HG02870 (cell line): ENCODE data around the gene TEX48.

Experiments used
- ATAC-seq: cut with Tn5 transposase; IDR thresholded peaks from one replicate; pipeline ENCODE4 v1.9.1; 2021; ENCODE audit warnings: mild to moderate bottlenecking, moderate library complexity; ENCODE audit not compliant: unreplicated experiment

TEX48 gene

DNA sequence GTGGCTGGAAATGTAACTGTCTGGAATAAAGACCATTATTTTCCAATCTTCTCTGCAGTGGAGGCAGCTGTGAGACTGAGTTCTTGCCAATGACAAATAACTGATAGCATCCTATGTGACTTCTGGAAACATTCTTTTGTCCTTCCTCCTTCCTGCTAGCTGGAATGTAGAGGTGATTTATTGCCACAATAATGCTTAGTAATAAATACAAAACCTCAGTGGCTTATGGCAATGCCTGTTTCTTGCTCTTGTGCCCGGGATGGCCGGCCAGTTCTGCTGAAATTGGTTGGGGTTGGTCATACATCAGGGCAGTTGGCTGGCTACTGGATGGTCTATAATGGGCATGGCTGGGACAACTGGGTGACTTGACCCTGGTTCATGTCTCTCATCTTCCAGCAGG lies 12.2 kb upstream of the TEX48 start:
- no peak for ATAC-seq

GRCh38 chr9:114693248-114693855 lies 11.4 kb upstream of the TEX48 start:
- ATAC-seq = no peak

- ATAC-seq = no peak
These were observed 9.9 kb upstream of the TEX48 start for GRCh38 chr9:114691956-114692295.

DNA sequence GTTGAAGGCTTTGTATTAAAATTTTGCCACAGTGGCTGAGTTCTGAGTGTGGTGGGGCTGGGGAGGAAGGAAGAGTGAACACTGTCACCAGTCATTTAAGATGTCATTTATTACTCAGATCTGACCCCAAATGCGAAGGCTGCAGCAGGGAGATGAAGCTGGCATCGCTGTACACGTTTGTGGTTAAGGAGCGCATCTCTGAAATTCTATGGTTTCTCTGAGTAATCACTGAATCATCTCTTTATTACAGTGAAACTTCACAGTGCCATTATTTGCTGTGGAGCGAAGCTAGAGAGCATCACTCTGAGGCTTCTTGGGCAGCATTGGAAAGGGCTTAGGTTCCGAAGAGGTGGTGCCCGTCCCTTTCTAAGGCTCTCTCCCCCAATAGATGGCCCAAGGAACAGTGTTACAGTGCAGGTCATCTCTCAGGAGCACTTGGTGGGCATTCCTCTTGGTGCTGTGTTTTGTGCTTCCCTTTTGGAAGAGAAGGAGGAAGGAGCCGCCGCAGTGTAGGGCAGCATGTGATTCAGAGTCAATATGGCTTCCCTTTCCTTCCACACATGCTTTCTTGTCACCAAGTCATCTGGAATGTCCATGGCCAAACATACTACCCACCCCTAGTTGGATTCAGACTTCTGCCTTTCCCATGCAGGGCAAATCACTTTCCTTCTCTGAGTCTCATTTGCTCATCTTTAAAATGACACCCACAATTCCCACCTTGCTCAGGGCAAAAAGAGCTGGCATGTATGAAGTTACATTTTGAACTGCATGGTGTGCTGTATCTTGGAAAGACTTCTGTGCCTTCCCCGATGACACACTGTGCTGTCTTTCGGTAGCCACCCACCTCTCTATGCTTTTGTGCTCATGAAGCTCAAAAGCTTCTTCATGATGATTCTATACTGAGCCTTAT lies 9.3 kb upstream of the TEX48 start:
- ATAC-seq = peak; percentile 73

DNA sequence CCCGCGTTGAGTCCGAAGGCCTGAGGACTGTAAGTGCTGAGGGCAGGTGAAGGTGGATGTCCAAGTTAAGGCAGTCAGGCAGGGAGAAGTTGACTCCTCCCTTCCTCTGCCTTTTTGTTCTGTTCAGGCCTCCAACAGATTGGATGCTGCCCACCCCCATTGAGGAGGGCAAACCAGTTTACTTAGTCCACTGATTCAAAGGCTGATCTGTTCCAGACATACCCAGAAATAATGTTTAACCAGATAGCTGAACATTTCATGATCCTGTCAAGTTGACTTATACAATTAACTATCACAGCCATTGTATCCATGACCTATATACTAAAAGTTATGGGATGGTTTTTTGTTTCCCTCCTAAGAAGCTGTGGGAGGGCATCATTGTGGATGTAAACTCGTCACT lies 8.3 kb upstream of the TEX48 start:
- no peak for ATAC-seq

- ATAC-seq = no peak
These were observed 7.8 kb upstream of the TEX48 start for GRCh38 chr9:114689813-114690212.

DNA sequence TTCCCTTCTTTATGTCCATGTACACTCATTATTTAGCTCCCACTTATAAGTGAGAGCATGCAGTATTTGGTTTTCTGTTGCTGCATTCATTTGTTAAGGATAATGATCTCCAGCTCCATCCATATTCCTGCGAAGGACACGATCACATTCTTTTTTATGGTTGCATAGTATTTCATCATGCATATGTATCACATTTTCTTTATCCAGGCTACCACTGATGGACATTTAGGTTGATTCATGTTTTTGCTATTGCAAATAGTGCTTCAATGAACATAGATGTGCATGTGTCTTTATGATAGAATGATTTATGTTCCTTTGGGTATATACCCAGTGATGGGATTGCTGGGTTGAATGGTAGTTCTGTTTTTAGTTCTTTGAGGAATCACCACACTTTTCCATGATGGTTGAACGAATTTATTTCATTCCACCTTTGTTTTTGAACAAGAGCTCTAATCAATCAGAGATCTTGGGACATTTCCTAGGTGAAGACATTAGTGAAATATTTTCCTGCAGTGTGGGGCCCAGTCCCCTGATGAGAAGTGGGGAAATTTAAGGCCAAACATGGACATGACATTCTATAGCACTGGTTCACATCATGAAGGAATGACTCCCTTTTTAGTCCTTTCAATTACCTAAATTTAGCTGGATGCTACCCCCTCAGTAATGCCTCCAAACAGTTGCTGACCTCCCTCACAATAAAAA lies 7.1 kb upstream of the TEX48 start:
- ATAC-seq = no peak

GRCh38 chr9:114688379-114688778 lies 6.4 kb upstream of the TEX48 start:
- ATAC-seq = no peak

DNA sequence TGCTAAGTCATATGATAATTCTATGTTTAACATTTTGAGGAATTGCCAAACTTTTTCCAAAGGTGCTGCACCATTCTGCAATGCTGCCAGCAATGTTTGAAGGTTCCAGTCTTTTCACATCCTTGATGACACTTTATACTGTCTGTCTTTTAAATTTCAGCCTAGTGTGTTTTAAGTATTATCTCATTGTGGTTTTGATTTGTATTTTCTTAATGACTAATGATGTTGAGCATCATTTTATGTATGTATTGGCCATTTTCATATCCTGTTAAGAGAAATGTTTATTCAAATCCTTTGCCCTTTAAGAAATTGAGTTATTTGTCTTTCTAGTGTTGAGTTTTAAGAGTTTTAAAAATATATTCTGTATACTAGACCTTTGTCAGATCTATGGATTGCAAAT lies 5.0 kb upstream of the TEX48 start:
- no peak for ATAC-seq

- ATAC-seq = no peak
These were observed 4.0 kb upstream of the TEX48 start for GRCh38 chr9:114685951-114686350.

GRCh38 chr9:114684036-114684435 lies 2.0 kb upstream of the TEX48 start:
- ATAC-seq = no peak

GRCh38 chr9:114682846-114683245 lies 854 bp upstream of the TEX48 start:
- ATAC-seq = no peak

- no peak for ATAC-seq
These were observed 1.6 kb downstream of the TEX48 start for GRCh38 chr9:114680259-114681001.

- no peak for ATAC-seq
These were observed 3.2 kb downstream of the TEX48 start for GRCh38 chr9:114678795-114679194.

GRCh38 chr9:114678130-114678529 lies 3.9 kb downstream of the TEX48 start:
- no peak for ATAC-seq

DNA sequence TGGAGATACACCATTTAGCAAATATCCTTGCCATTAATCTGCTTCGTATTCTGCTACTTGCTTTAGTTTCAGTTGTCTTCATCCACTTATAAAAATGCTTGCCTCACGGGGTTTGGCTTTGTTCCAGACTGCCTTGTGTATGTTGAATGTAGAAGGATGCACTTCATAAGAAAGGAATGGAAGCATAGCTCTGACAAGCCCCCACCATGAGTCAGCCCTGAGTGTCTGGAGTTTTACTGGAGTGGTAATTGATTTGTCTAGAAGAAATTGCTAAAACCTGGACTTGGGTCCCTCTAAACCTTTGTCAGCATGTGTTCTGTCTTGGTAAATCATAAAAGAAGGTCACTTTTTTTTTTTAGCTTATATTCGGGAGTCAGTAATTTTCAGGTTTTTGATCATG lies 4.6 kb downstream of the TEX48 start:
- no peak for ATAC-seq

DNA sequence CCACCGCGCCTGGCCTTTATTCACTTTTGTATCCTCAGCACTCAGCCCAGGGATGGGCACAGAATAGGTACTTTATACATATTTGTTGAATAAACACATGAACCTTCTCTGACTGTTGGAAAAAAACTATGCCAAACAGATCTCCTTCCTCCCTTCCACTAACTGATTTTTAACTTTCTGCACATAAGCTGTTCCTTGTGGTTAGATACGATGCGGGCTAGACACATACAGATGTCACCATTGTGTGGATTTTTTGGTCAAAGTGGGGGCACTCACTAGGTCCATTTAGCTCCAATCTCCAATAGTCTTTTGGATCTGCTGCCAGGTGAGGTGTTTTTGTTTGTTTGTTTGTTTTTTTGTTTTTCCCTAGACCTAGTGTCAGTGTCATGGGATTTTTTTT lies 5.1 kb downstream of the TEX48 start:
- no peak for ATAC-seq

- ATAC-seq = no peak
These were observed 7.0 kb downstream of the TEX48 start for GRCh38 chr9:114674798-114675540.

DNA sequence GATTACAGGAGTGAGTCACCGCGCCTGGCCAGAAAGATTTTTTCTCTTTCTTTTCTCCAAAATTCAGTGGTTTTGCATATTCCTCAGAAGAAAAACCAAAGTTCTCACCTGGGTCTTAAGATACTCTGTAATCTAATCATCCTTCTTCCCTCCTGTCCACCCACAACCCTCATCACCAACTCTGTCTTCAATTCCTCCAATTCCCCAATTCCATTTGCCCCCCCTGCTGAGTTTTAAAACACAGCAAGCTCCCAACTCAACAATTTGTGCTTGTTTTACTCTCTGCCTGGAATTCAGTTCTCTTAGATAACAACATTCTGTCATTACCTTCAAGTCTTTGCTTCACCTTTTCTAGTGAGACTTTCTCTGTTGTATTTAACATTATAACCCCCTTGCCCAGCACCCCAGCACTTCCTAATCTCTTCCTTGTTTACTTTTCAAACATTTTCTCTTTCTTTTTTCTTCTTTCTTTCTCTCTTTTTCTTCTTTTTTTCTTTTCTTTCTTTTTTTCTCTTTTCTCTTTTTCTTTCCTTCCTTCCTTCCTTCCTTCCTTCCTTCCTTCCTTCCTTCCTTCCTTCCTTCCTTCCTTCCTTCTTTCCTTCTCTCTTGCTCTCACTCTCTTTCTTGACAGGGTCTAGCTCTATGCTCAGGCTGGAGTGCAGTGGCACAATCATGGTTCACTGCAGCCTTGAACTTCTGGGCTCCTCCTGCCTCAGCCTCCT lies 7.8 kb downstream of the TEX48 start:
- ATAC-seq = no peak

DNA sequence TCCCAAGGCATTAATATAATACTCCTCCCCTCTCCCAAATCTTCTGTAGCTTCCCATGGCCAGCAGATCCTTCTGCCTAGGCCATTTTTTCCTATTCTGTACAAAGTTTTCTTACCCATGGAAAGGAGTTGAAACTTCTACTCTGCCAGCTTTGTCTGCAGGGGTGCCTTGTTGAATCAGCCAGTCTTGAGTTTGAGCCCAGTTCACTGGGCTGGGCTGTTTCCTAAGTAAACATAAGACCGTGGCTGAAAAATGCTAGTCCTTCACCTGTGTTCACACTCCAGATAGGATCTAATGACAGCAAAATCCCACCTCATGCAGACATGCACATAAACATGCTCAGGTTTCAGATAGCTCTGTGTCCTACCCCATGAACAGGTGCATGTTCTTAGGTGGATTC lies 10.4 kb downstream of the TEX48 start:
- ATAC-seq = no peak
